AG10803 (cell line): ENCODE data around the gene XKR3.
"Not testable (repeated sequence)": the region's sequence is repeated elsewhere in the genome, so short reads cannot be mapped to it uniquely, and the experiment has no call there.

Experiments used
- DNase-seq: peaks from one replicate; pipeline ENCODE4 v3.0.0; 2010; ENCODE audit warnings: low read depth
- H3K4me3 ChIP-seq: 2 replicates; pipeline ENCODE4 v1.5.1; 2011; ENCODE audit warnings: mild to moderate bottlenecking, low read length, control low read depth
- TF ChIP-seq, protein P1 (sequence below): conservative IDR thresholded peaks from 2 replicates; pipeline ENCODE4 v1.5.1; 2011; ENCODE audit warnings: mild to moderate bottlenecking, low read length, control low read depth, inconsistent platforms

The XKR3 gene

DNA sequence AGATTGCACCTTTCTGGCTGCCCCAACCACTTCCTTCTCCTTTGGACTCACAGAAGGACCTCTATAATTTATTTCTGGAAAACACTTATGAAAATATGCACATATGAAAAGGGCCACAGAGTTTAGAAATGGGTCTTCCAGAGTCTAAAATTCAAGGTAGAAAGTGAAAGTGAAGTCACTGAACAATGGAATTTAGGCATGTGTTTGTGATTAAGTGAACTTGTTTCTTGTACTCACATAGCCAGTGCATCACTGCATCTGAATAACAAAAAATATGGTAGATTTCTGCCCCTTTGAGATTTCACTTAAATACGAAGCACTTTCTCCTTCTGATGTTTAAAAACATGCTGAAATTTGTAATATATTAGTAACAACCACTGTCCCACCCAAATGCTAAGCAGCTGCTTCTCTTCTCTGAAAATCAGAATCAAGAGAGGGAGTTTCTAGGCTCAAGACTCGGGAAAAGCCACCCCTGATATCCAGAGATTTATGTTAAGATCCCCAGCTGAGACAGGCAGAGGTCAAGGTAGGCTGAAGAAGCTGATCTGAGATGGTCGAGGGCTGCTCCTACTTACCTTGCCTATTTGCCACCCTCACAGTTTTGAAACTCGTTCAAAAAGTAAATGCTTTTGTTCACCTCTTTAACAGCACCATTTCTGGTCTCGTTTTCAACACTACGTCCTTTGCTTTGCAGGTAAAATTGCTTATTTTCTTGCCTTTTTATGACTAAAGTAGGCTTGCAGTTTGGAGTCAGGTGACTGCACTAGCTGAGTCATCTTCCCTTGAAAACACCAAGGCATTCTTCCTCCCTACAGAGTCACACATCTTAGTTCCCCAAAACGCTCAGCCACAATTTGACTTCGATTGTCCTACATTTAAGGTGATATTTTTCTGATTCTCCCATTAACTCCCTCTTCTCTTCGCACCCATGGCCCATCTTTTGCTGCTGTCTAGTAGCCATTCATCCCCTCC, at the start of gene XKR3:
Gene XKR3 (minus strand): TSS at position 696 of the 972 bp plus-strand sequence. CDS start 17,338 bp downstream, outside the sequence.
- DNase-seq = peak; percentile 7
- TF ChIP-seq, protein P1, sequence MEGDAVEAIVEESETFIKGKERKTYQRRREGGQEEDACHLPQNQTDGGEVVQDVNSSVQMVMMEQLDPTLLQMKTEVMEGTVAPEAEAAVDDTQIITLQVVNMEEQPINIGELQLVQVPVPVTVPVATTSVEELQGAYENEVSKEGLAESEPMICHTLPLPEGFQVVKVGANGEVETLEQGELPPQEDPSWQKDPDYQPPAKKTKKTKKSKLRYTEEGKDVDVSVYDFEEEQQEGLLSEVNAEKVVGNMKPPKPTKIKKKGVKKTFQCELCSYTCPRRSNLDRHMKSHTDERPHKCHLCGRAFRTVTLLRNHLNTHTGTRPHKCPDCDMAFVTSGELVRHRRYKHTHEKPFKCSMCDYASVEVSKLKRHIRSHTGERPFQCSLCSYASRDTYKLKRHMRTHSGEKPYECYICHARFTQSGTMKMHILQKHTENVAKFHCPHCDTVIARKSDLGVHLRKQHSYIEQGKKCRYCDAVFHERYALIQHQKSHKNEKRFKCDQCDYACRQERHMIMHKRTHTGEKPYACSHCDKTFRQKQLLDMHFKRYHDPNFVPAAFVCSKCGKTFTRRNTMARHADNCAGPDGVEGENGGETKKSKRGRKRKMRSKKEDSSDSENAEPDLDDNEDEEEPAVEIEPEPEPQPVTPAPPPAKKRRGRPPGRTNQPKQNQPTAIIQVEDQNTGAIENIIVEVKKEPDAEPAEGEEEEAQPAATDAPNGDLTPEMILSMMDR = no peak
- H3K4me3 ChIP-seq = no peak within 1 kb of the TSS

GRCh38 chr22:16869640-16870039, 44.4 kb upstream of the XKR3 start:
- not testable (repeated sequence) for H3K4me3 ChIP-seq, DNase-seq

GRCh38 chr22:16866167-16866566, 41.0 kb upstream of the XKR3 start:
- DNase-seq = no peak
- TF ChIP-seq, protein P1 = no peak
- no peak overlapping the region for H3K4me3 ChIP-seq

GRCh38 chr22:16856851-16857250, 31.6 kb upstream of the XKR3 start:
- H3K4me3 ChIP-seq, DNase-seq: not testable (repeated sequence)

- no peak overlapping the region for H3K4me3 ChIP-seq
- no peak for DNase-seq
- TF ChIP-seq, protein P1 = no peak
Measured at GRCh38 chr22:16854631-16855030, 29.4 kb upstream of the XKR3 start.

DNA sequence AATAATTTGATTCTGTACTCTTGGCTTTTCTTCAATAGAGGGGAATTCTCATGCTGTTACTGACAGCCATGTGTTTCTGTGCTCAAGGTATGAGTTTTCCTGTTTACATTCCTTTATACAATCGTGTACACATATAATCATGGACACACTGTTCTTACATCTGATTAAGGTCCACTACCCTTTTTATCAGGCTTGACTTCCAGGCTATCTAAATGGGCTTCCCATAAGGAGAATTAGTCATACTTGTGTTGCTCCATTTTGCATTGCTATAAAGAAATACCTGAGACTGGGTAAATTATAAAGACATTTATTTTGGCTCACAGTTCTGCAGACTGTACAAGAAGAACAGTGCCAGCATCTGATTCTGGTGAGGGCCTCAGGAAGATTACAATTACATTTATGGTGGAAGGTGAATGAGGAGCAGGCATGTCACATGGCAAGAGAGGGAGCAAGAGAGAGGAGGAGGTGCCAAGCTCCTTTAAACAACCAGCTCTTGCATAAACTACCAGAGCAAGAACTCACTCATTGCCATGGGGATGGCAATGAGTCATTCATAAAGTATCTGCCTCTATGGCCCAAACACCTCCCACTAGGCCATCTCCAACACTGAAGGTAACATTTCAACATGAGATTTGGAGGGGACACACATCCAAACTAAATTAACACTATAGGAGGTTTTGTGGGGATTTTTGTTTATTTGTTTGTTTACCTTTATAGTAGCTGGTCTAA, 26.2 kb upstream of the XKR3 start:
- peak; percentile 2 for DNase-seq
- not testable (repeated sequence) for H3K4me3 ChIP-seq

DNA sequence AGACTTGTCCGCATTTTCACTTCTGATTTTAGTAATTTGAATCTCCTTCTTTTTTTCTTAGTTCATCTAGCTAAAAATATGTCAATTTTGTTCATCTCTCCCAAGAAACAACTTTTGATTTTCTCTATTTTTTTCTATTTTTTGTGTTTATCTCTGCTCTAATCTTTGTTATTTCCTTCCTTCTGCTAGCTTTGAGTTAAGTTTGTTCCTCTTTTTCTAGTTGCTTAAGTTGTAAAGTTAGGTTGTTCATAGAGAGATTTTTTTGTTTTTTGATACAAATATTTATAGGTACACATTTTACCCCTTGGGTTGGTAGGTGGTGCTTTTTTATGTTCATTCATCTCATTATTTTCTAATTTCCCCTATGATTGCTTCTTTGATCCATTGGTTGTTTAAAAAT, 22.1 kb upstream of the XKR3 start:
- DNase-seq = no peak
- no peak overlapping the region for H3K4me3 ChIP-seq
- TF ChIP-seq, protein P1 = no peak

DNA sequence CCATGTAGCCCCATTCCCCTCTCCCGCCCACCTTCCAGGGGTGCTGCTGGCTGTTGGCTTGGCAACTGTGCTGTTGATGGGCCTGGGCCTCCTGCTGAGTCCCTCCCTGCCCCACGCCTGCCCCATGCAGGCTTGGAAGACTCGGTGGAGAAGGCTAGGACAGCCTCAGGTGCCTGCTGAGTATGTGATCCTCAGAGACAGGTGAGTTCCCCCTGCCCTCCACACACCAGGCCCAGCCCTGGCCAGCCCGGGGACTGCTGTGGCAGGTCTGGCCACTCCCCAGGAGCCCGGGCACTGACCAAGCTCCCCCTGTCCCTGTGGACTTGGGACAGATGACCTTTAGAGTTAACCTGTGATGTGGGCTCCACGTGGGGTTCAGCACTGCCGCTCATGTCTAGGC, 20.7 kb upstream of the XKR3 start:
- TF ChIP-seq, protein P1 = no peak
- no peak for DNase-seq

More for the DNA sequence above, 20.7 kb upstream of the XKR3 start:
- H3K4me3 ChIP-seq = no peak overlapping the region
